VCaP (cell line): Measurements from ENCODE around the gene SMIM1.

Source experiments
- H3K27ac ChIP-seq: fragments of 450-650 bp; 2 replicates; pipeline ENCODE4 v1.5.1; 2017
- CTCF ChIP-seq: fragments of 450-650 bp; conservative IDR thresholded peaks from 2 replicates; pipeline ENCODE4 v1.5.1; 2017; ENCODE audit warnings: mild to moderate bottlenecking, moderate library complexity

SMIM1 gene

GRCh38 chr1:3729594-3730542, 42.7 kb upstream of the SMIM1 start:
- H3K27ac ChIP-seq, result no peak overlapping the region
- no peak for TF ChIP-seq CTCF

GRCh38 chr1:3730543-3731247, 41.9 kb upstream of the SMIM1 start:
- no peak for TF ChIP-seq CTCF

GRCh38 chr1:3731583-3732433, 40.7 kb upstream of the SMIM1 start:
- no peak for TF ChIP-seq CTCF
- H3K27ac ChIP-seq, result no peak overlapping the region

More at GRCh38 chr1:3730543-3731247, 41.9 kb upstream of the SMIM1 start:
- no peak overlapping the region for H3K27ac ChIP-seq

GRCh38 chr1:3732434-3733093, 40.0 kb upstream of the SMIM1 start:
- no peak overlapping the region for H3K27ac ChIP-seq
- TF ChIP-seq CTCF, result no peak

- TF ChIP-seq CTCF, result no peak
- no peak overlapping the region for H3K27ac ChIP-seq
Measured at GRCh38 chr1:3733094-3733882, 39.3 kb upstream of the SMIM1 start.

- H3K27ac ChIP-seq, result no peak overlapping the region
- no peak for TF ChIP-seq CTCF
Measured at GRCh38 chr1:3733883-3734589, 38.5 kb upstream of the SMIM1 start.
